ENCODE data around the gene NR2F2. TPM values are rescaled to one million over a fixed set of nuclear protein-coding genes. Genes with fewer than 3 reads are reported as not detected.

The NR2F2 gene
- total and polyA plus RNA-seq, 4 donors, result 15.0 to 73.5 (median 35.4) TPM

DNA sequence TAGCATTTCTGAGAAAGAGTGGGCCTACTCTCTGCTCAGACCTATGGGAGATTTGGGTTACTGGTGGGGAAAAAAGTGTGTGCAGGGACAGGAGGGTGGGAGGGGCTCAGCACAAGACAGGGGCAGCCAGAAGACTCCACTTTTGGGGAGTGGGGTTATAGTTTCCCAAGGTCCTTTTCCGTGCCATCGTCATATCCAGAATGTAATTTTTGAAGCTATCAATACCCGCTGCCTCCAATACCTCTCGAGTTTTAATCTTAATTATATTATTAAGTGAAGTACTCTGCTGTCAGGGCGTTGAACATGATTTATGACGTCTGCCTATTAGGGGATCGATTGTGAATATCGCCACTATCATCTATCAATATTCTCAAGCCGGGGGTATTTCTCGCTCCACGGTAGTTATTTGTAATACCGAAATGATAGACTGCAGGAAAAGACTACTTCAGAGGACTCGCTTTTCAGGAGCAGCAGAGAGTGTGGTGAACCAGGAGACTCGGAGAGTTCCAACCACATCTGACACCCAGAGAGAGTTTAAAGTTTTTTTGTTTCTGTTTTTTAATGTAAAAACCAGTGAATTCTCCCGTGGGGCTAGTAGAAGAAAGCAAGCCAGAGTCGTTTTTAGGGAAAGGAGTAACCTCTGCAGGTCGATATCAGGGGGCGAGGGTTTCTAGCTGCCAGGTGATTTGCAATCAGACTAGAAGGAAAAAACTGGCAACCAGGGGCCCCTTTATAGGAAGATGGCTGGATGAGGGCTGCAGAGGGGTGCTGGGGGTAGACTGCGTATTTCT is 20.6 kb downstream of the NR2F2 start:
- Histone ChIP-seq H3K27me3 (ENCODE audit: control insufficient read depth in 3 of 3, insufficient read depth in 3 of 3, low read length in 2 of 3) (peaks cover 0 to 35% (median 0%) of the 10 kb centered on the region in 3 donors), H3K4me1 (ENCODE audit: control insufficient read depth in 5 of 5, insufficient read depth in 5 of 5, low read length in 5 of 5) (peaks cover 0 to 42% (median 16%) of the 10 kb centered on the region in 5 donors), H3K27ac (ENCODE audit: low read depth in 1 of 2, low read length in 1 of 2) (peak overlapping the region in 1 of 2 donors; percentile 37), H3K4me3 (no peak overlapping the region), H3K9ac (ENCODE audit: insufficient read depth in 1 of 2, low read length in 2 of 2) (no peak overlapping the region), H3K9me3 (ENCODE audit: control insufficient read depth in 4 of 4, insufficient read depth in 3 of 4, low read length in 3 of 4) (no peaks in the 10 kb centered on the region), H3K36me3 (ENCODE audit: control insufficient read depth in 4 of 4, insufficient read depth in 4 of 4, low read length in 4 of 4) (peaks cover 0 to 4% (median 1%) of the 10 kb centered on the region in 4 donors)
- ATAC-seq (ENCODE audit: insufficient read depth, low FRiP score) (no peak), DNase-seq (peak in 2 of 3 donors; percentile 4 to 7)
- TF ChIP-seq, protein P1, sequence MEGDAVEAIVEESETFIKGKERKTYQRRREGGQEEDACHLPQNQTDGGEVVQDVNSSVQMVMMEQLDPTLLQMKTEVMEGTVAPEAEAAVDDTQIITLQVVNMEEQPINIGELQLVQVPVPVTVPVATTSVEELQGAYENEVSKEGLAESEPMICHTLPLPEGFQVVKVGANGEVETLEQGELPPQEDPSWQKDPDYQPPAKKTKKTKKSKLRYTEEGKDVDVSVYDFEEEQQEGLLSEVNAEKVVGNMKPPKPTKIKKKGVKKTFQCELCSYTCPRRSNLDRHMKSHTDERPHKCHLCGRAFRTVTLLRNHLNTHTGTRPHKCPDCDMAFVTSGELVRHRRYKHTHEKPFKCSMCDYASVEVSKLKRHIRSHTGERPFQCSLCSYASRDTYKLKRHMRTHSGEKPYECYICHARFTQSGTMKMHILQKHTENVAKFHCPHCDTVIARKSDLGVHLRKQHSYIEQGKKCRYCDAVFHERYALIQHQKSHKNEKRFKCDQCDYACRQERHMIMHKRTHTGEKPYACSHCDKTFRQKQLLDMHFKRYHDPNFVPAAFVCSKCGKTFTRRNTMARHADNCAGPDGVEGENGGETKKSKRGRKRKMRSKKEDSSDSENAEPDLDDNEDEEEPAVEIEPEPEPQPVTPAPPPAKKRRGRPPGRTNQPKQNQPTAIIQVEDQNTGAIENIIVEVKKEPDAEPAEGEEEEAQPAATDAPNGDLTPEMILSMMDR (IDR thresholded peaks at IDR 0.05; ENCODE audit: control extremely low read depth, extremely low read depth), result no peak
- 32 to 59% methylated on average over 19 of the region's 19 CpGs for WGBS, 2 donors

DNA sequence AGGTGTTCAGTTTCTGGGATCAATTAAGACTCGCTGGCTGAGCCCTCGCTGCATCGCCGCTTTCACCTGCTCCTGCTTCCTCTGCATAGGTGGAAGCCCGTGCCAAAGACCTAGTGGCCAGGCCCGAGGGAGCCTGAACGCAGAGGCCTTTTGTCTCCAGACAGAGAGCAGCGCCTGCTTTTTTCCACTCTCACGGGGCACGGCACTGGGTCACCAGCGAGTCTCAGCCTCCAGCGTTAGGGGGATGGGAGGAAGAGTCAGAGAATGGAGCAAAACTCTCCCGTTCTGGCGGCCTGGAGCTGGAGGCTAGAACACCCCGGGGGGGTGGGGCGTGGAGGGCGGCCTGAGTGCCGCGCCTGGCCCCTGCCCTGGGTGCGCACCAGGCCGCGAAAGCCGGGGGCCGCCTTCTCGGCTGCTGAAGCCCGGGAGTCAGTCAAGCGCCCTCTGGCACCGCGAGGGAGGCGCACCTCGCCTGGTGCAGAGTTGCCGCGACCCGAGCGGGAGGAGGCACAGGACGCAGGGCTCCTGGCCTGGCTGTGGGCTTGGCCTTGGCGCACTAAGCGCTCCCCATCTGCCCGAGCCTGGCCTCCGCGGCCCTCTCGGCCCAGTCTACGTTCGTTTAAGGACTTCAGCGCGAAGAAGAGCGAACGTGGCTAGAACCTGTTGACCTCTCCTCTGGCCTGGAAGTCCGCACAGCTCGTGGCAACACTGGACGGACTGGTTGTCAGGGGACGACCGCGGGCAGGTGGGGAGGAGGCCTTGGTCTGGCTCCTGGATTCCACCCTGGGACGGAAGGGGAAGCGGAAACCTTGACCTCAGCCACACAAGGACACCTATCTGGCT is 21.5 kb downstream of the NR2F2 start:
- DNase-seq (peak in 2 of 3 donors; percentile 7 to 30), ATAC-seq (ENCODE audit: insufficient read depth, low FRiP score) (no peak)
- Histone ChIP-seq H3K4me1 (ENCODE audit: control insufficient read depth in 5 of 5, insufficient read depth in 5 of 5, low read length in 5 of 5) (peaks cover 0 to 40% (median 11%) of the 10 kb centered on the region in 5 donors), H3K9me3 (ENCODE audit: control insufficient read depth in 4 of 4, insufficient read depth in 3 of 4, low read length in 3 of 4) (no peaks in the 10 kb centered on the region), H3K36me3 (ENCODE audit: control insufficient read depth in 4 of 4, insufficient read depth in 4 of 4, low read length in 4 of 4) (peaks cover 0 to 4% (median 1%) of the 10 kb centered on the region in 4 donors), H3K27me3 (ENCODE audit: control insufficient read depth in 3 of 3, insufficient read depth in 3 of 3, low read length in 2 of 3) (peaks cover 0 to 39% (median 0%) of the 10 kb centered on the region in 3 donors), H3K4me3 (no peak overlapping the region), H3K27ac (ENCODE audit: low read depth in 1 of 2, low read length in 1 of 2) (peak overlapping the region; percentile 30 to 37), H3K9ac (ENCODE audit: insufficient read depth in 1 of 2, low read length in 2 of 2) (no peak overlapping the region)
- 46 to 54% methylated on average over 48 to 56 of the region's 56 CpGs for WGBS, 2 donors
- TF ChIP-seq, protein P1 (IDR thresholded peaks at IDR 0.05; ENCODE audit: control extremely low read depth, extremely low read depth), result no peak

GRCh38 chr15:96352604-96353405 is 22.3 kb downstream of the NR2F2 start:
- Histone ChIP-seq H3K27me3 (ENCODE audit: control insufficient read depth in 3 of 3, insufficient read depth in 3 of 3, low read length in 2 of 3) (peaks cover 0 to 45% (median 2%) of the 10 kb centered on the region in 3 donors), H3K4me3 (no peak overlapping the region), H3K36me3 (ENCODE audit: control insufficient read depth in 4 of 4, insufficient read depth in 4 of 4, low read length in 4 of 4) (peaks cover 0 to 4% (median 1%) of the 10 kb centered on the region in 4 donors), H3K9me3 (ENCODE audit: control insufficient read depth in 4 of 4, insufficient read depth in 3 of 4, low read length in 3 of 4) (no peaks in the 10 kb centered on the region), H3K4me1 (ENCODE audit: control insufficient read depth in 5 of 5, insufficient read depth in 5 of 5, low read length in 5 of 5) (peaks cover 0 to 36% (median 10%) of the 10 kb centered on the region in 5 donors), H3K9ac (ENCODE audit: insufficient read depth in 1 of 2, low read length in 2 of 2) (no peak overlapping the region), H3K27ac (ENCODE audit: low read depth in 1 of 2, low read length in 1 of 2) (peak overlapping the region; percentile 30 to 37)
- TF ChIP-seq, protein P1 (IDR thresholded peaks at IDR 0.05; ENCODE audit: control extremely low read depth, extremely low read depth), result no peak
- WGBS, 2 donors, result 38 to 65% methylated on average over 12 of the region's 12 CpGs
- no peak for DNase-seq
- no peak for ATAC-seq (ENCODE audit: insufficient read depth, low FRiP score)
